Stimulated activated CD4-positive, alpha-beta T cell treated with anti-CD3 and anti-CD28 coated beads, Interleukin-4, amount 100 ng/mL, for 24 hours (primary cell): ENCODE data around the gene PCA3.

Source experiments
- DNase-seq: peaks from one replicate; pipeline ENCODE4 v3.0.0-alpha.2; 2020

The PCA3 gene

DNA sequence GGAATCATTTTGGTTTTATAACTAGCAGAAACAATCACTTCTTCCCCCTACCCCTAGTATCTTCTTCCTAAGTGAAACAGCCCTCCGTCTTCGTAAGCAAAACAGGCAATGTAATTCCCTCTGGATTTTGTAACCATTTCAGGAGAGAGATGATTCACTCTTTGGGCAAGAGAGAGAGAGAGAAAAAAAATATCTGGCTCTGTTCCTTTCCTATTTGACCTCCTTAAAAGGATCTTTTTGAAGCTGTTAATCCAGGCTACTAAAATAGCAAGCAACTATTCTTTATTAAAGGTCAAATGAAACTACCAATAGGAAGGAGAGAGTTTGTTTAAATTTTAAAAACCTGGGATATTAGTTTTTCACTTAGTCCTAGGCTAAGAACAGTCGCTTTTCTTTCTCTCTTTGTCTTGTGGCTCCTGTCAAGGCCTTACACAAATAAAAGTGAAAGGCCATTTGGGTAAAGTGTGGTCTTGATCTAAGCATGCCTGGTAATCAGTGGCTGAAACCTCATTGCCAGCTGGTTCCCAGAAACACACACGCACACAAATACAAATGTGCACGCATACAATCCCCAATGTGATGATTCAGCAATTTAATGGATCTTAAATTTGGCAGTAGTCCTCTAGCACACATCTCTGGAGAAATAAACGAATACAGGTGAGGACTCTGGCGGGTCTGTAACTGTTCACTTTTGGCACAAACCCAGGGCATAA lies 71.5 kb downstream of the PCA3 start:
- no peak for DNase-seq
